Activated CD4-positive, alpha-beta T cell treated with anti-CD3 and anti-CD28 coated beads for 1 hour (primary cell): ENCODE measurements around the gene EVI5.
"Not testable (repeated sequence)": the region's sequence is repeated elsewhere in the genome, so short reads cannot be mapped to it uniquely, and the experiment has no call there.

Source experiments
- DNase-seq: peaks from one replicate; pipeline ENCODE4 v3.0.0-alpha.2; 2020

Gene EVI5

GRCh38 chr1:92746255-92746654 lies 38.7 kb downstream of the EVI5 start:
- not testable (repeated sequence) for DNase-seq

DNA sequence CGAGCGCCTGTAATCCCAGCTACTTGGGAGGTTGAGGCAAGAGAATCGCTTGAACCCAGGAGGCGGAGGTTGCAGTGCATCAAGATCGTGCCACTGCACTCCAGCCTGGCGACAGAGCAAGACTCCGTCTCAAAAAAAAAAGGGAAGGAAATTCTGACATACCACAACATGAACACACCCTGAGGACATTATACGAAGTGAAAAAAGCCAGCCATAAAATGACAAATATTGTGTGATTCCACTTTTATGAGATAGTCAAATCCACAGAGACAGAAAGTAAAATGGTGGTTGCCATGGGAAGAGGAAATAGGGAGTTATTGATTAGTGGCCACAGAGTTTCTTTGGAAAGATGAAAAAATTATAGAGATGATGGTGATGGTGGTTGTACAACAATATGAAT lies 41.7 kb downstream of the EVI5 start:
- no peak for DNase-seq

DNA sequence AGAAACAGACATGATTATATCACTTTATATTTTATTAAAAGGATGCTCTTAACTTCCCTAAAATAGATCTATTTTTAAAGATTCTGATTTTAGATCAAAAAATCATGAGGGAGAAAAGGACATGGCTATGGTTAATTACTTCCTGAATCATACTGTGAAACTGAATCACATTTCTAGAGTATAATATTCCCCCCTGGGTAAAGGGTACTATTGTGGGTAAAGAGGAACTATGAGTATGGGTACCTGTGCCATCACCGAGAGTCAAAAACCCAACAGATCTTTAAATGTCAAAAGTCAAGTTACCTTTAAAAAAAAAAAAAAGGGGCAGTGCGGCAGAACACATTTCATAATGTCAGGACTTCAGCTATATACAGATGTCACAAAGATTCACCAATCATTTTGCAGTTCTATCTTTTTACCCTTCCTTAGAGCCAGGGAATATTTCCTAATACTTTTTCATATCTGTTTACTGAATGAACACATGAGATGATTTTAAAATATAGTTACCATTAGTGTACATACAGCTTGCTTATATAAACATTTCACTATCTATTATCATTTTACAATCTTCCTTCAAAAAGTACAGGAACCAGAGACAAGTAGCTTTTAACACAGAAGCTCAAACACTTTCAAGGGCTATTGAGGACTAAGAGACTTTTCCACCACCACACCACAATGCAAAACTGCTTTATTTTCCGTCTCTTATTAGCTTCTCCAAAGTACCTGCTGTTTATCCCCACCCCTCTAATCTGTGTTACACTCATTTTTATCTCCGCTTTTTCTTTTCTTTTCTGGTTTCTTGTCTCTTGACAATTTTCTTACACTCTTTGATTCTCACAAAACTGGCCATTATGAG lies 45.0 kb downstream of the EVI5 start:
- DNase-seq = no peak

GRCh38 chr1:92736395-92736794 lies 48.5 kb downstream of the EVI5 start:
- DNase-seq = no peak

GRCh38 chr1:92730476-92730875 lies 54.4 kb downstream of the EVI5 start:
- no peak for DNase-seq

GRCh38 chr1:92728697-92729096 lies 56.2 kb downstream of the EVI5 start:
- DNase-seq = no peak

- DNase-seq = not testable (repeated sequence)
Measured at GRCh38 chr1:92723713-92724112, 61.2 kb downstream of the EVI5 start.

DNA sequence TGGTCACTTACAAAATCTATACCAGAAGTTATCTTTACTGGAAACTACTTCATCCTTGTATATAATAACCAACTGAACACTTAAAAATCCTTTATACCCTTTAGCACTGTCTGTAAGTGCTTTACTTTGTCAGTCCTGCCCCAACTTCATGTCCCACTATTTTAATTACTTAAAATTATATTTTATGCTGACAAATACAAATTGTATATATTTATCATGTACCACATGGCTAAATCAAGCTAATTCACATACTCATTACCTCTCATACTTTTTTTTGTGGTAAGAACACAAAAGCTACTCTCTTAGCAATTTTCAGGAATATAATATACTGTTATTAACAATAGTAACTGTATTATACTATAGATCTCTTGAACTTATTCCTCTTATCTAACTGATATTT lies 63.0 kb downstream of the EVI5 start:
- DNase-seq = no peak

- not testable (repeated sequence) for DNase-seq
Measured at GRCh38 chr1:92721157-92721556, 63.8 kb downstream of the EVI5 start.

DNA sequence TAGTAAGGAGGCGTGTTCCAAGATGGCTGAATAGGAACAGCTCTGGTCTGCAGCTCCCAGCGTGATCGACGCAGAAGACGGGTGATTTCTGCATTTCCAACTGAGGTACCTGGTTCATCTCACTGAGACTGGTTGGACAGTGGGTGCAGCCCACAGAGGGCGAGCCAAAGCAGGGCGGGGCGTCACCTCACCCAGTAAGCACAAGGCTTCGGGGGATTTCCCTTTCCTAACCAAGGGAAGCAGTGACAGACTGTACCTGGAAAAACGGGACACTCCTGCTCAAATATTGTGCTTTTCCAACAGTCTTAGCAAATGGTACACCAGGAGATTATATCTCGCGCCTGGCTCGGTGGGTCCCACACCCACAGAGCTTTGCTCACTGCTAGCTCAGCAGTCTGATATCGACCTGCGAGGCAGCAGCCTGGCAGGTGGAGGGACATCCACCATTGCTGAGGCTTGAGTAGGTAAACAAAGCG lies 69.4 kb downstream of the EVI5 start:
- not testable (repeated sequence) for DNase-seq

DNA sequence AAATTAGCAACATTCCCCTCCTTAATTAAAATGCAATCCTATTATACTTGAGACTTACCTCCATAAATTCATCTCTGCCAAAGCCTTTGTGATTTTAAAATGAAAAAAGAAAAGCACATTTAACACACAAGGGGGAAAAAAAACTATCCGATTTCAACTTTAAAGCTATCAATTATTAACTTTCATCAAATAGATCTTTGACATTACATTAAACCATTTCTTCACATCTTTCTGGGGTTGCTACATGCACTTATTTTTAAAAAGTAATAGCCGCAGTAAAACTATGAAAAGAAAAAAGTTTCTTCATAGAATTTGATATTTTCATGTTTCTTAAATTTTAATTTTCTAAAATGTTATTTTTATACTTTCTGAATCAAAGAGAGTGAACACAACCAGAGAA lies 71.0 kb downstream of the EVI5 start:
- DNase-seq = no peak

DNA sequence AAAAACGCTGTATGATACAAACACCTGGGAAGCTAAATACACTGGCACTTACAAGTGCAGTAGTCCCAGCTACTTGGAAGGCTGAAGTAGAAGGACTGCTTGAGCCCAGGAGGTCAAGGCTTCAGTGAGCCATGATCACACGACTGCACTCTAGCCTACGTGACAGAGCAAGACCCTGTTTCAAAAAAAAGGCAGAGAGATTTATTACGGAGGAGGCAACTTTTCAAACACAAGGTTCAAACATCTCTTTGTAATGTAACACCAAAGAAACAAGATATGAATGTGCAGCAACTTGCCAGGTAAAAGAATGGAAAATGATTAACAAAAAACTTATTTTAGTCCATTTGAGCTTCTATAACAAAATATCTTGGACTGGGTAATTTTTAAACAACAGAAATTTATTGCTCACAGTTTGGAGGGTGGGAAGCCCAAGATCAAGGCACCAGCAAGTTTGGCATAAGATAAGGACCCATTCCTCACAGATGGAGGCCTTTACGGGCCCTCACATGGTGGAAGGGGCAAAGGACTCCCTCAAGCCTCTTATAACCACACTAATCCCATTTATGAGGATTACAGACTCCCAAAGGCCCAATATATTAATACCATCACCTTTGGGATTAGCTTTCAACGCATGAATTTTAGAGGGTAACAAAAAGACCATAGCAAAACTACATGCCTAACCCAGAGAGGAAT lies 73.3 kb downstream of the EVI5 start:
- DNase-seq = no peak

GRCh38 chr1:92709738-92710137 lies 75.2 kb downstream of the EVI5 start:
- no peak for DNase-seq

GRCh38 chr1:92708368-92708950 lies 76.4 kb downstream of the EVI5 start:
- no peak for DNase-seq

DNA sequence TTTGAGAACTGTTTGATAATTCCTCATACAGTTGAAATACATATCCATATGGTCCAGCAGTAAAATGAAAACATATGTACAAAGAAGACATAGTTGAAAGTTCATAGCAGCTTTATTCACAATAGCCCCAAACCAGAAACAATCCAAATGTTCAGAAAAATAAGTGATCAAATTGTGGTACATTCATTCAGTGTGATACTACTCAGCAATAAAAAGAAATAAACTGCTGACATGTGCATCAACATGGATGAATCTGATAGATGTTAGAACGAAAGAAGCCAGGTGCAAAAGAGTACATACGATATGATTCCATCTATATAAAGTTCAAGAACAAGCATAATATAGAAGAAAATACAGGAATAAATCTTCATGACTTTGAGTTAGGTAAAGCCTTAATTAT lies 77.2 kb downstream of the EVI5 start:
- no peak for DNase-seq

DNA sequence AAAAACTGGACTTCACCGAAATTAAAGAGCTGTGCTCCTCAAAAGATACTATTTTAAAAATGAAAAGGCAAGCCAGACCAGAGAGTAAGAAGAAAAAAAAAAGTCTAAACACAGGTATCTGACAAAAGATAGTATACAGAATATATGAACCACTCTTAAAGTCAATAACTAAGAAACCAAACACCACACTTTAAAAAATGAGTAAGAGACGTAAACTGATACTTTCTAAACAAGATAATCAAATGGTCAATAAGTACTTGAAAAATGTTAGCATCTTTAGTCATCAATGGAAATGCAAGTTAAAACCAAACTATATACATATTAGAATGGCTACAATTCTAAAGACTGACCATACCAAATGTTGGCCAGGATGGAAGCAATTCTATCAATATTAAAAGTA lies 77.6 kb downstream of the EVI5 start:
- DNase-seq = no peak

DNA sequence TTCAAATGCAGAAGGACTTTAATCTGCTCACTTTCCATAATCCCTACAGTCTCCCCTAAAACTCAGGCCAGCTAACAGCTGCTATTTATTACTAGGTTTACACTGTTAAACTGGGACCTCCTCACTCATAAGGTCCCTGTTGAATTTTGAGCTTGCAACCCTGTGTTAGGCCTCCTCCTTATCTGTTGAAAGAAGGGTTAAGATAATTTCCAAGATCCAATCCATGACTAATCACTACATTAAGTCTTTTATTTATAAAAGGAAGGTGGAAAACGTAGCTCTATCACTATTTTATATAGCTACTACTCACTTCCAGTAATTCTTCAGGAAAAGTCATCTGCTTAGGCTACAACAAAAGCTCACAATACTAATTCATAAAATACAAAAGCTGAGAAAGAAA lies 79.5 kb downstream of the EVI5 start:
- no peak for DNase-seq

- DNase-seq = no peak
Measured at GRCh38 chr1:92701147-92701546, 83.8 kb downstream of the EVI5 start.

DNA sequence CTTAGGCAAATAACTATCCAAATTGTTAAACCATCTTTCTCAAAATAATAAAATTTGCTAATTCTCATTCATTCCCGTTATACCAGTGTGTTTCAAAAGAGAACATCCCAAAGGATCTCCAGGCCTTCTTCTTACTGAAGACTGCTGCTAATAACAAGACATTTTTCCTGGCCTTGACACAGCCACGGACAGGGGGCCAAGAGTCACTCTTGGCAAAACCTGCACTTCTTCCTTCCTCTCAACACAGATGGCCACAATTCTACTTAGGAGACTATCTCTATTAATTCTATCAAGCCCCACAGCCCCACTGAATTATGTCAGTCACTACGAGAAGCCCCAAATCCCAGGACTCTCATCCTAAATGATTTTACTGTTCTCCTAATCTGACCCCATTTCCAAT lies 86.0 kb downstream of the EVI5 start:
- no peak for DNase-seq

DNA sequence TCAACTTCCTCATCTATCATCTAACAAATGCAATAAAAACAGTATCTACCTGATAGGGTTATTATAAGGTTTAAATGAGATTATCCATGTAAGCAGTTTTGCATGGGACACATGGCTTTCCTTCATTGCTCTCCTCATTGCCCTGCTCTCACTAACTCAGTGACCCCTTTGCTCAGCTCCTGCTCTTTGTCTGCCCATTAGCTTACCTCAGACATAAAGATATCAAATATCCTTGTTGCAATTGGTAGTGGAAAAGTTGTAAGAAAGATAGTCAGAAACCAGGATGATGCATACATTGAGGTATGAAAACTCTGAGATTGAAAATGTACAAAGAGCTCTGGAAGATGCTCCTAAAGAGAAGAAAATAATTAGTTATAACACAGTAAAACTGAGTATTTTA lies 89.8 kb downstream of the EVI5 start:
- no peak for DNase-seq

- DNase-seq = no peak
Measured at GRCh38 chr1:92691925-92692324, 93.0 kb downstream of the EVI5 start.

DNA sequence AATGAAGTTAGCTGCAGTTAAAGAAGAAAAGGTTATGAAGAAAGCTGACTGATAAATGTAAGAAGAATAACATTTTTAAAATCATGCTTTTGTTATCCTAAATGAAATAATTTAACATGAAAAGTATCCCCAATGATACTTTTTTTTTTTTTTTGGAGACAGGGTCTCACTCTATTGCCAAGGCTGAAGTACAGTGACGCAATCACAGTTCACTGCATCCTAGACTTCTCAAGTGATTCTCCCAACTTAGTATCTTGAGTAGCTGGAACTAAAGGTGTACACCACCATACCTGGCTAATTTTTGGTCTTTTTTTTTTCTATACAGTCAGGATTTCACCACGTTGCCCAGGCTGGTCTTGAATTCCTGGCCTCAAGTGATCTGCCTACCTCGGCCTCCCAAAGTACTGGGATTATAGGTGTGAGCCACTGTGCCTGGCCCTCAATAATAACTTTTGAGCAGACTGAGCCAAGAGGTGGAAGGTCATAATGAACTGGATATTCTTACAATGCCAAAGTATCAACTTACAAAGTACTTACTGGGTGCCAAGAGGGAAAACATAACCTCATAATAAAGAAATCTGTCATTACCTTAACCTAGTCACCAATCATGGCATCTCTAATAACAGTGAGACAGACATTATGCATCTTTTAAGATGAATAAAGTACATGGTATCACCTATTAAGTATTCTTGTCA lies 94.5 kb downstream of the EVI5 start:
- no peak for DNase-seq

DNA sequence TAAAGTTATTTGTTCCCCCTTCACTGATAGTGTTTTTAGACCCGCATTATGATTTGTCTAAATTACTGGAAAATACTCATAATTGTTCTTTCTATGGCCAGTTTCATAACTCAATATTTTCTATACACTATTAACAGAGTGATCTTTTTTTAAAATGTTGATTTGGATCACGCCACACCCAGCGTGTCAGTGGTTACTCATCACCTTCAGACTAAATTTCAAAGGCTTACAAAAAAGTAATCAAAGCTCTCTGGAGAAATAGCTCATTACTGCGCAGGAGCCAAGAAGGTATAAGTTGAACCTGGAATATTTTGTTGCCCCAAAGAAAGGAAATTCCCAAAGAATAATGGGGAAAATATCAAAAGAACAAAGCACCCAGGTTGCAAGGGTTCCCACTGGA lies 104.9 kb downstream of the EVI5 start:
- no peak for DNase-seq
